ENCODE results near the gene HMGN5.

HMGN5 gene

DNA sequence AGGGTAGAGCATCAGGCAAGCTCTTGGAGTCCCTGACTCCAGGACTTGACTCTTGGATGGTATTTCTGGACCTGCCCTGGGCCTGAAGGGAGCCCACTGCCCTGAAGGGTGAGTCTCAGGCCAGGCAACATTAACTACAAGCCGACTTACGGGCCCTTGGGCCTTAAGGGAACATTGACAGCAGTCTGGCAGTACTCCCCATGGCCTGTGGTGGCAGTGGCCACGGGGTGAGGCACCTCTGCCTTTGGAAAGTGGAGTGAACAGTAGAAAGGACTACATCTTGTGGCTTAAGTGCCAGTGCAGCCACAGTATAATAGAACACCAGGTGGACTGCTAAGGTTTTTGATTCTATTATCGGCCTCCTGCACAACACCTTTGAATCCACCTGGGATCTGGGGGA, 36.5 kb upstream of the HMGN5 start:
- DNase-seq (ENCODE audit: low read depth in 1 of 2, low spot score in 1 of 2) = no peak
- H3K4me3 ChIP-seq (replicated peaks; ENCODE audit: insufficient read depth, low read length) = no peak overlapping the region
- H3K27ac ChIP-seq (replicated peaks) = no peak overlapping the region
- H3K27me3 ChIP-seq (ENCODE audit: insufficient read depth, poor library complexity, severe bottlenecking) = no peaks in the 10 kb centered on the region
- TF ChIP-seq GABPA (IDR thresholded peaks at IDR 0.05; ENCODE audit: low read depth) (no peak), SPI1 (IDR thresholded peaks at IDR 0.05; ENCODE audit: borderline replicate concordance, low read depth) (no peak), POLR2AphosphoS5 (IDR thresholded peaks at IDR 0.05; ENCODE audit: low read depth) (no peak)
- TF ChIP-seq, protein P1, sequence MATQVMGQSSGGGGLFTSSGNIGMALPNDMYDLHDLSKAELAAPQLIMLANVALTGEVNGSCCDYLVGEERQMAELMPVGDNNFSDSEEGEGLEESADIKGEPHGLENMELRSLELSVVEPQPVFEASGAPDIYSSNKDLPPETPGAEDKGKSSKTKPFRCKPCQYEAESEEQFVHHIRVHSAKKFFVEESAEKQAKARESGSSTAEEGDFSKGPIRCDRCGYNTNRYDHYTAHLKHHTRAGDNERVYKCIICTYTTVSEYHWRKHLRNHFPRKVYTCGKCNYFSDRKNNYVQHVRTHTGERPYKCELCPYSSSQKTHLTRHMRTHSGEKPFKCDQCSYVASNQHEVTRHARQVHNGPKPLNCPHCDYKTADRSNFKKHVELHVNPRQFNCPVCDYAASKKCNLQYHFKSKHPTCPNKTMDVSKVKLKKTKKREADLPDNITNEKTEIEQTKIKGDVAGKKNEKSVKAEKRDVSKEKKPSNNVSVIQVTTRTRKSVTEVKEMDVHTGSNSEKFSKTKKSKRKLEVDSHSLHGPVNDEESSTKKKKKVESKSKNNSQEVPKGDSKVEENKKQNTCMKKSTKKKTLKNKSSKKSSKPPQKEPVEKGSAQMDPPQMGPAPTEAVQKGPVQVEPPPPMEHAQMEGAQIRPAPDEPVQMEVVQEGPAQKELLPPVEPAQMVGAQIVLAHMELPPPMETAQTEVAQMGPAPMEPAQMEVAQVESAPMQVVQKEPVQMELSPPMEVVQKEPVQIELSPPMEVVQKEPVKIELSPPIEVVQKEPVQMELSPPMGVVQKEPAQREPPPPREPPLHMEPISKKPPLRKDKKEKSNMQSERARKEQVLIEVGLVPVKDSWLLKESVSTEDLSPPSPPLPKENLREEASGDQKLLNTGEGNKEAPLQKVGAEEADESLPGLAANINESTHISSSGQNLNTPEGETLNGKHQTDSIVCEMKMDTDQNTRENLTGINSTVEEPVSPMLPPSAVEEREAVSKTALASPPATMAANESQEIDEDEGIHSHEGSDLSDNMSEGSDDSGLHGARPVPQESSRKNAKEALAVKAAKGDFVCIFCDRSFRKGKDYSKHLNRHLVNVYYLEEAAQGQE (IDR thresholded peaks at IDR 0.05; ENCODE audit: insufficient replicate concordance, low read depth) = no peak
- TF ChIP-seq, protein P2, sequence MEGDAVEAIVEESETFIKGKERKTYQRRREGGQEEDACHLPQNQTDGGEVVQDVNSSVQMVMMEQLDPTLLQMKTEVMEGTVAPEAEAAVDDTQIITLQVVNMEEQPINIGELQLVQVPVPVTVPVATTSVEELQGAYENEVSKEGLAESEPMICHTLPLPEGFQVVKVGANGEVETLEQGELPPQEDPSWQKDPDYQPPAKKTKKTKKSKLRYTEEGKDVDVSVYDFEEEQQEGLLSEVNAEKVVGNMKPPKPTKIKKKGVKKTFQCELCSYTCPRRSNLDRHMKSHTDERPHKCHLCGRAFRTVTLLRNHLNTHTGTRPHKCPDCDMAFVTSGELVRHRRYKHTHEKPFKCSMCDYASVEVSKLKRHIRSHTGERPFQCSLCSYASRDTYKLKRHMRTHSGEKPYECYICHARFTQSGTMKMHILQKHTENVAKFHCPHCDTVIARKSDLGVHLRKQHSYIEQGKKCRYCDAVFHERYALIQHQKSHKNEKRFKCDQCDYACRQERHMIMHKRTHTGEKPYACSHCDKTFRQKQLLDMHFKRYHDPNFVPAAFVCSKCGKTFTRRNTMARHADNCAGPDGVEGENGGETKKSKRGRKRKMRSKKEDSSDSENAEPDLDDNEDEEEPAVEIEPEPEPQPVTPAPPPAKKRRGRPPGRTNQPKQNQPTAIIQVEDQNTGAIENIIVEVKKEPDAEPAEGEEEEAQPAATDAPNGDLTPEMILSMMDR (IDR thresholded peaks at IDR 0.05; ENCODE audit: insufficient read depth, low read length) = no peak

DNA sequence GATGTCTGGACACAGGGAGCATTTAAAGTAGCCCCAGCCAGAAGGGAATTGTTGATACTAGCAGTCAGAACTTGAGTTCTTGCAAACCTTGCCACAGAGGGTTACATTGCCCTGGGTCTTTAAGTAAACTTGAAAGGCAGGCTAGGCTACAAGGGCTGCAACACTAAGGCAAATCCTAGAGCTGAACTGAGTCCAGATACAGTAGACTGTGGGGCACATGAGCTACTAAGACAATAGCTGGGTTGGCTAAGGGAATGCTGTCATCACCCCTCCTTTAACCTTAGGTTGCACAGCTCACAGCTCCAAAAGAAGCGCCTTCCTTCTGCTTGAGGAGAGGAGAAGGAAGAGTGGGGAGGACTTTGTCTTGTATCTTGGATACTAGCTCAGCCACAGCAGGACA, 35.8 kb upstream of the HMGN5 start:
- H3K4me3 ChIP-seq (replicated peaks; ENCODE audit: insufficient read depth, low read length) = no peak overlapping the region
- no peak overlapping the region for H3K27ac ChIP-seq (replicated peaks)
- H3K27me3 ChIP-seq (ENCODE audit: insufficient read depth, poor library complexity, severe bottlenecking) = no peaks in the 10 kb centered on the region
- no peak for DNase-seq (ENCODE audit: low read depth in 1 of 2, low spot score in 1 of 2)
- no peak for TF ChIP-seq GABPA (IDR thresholded peaks at IDR 0.05; ENCODE audit: low read depth)
- no peak for TF ChIP-seq SPI1 (IDR thresholded peaks at IDR 0.05; ENCODE audit: borderline replicate concordance, low read depth)
- TF ChIP-seq, protein P1 (IDR thresholded peaks at IDR 0.05; ENCODE audit: insufficient replicate concordance, low read depth) = no peak
- TF ChIP-seq, protein P2 (IDR thresholded peaks at IDR 0.05; ENCODE audit: insufficient read depth, low read length) = no peak
- no peak for TF ChIP-seq POLR2AphosphoS5 (IDR thresholded peaks at IDR 0.05; ENCODE audit: low read depth)

DNA sequence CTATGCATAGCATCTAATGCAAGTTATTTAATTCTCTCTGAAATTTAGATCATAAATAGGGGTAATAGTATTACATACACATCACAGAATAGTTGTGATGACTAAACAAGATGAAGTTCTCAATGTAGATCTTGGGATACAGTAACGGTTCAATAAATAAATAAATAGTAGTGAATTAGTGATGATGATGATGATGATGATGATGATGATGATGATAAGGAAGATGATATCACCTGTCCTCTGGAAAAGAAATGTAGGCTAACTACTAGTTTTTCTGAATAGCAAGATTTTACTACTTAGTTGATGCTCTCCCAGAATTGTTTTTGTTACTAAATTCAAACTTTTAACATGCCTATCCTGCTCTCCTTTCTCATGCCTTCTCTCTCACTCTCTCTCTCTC, 30.5 kb upstream of the HMGN5 start:
- Histone ChIP-seq H3K4me3 (replicated peaks; ENCODE audit: insufficient read depth, low read length) (no peak overlapping the region), H3K27me3 (ENCODE audit: insufficient read depth, poor library complexity, severe bottlenecking) (no peaks in the 10 kb centered on the region), H3K27ac (replicated peaks) (no peak overlapping the region)
- TF ChIP-seq, protein P1 (IDR thresholded peaks at IDR 0.05; ENCODE audit: insufficient replicate concordance, low read depth) = no peak
- TF ChIP-seq GABPA (IDR thresholded peaks at IDR 0.05; ENCODE audit: low read depth) = no peak
- TF ChIP-seq, protein P2 (IDR thresholded peaks at IDR 0.05; ENCODE audit: insufficient read depth, low read length) = no peak
- no peak for TF ChIP-seq SPI1 (IDR thresholded peaks at IDR 0.05; ENCODE audit: borderline replicate concordance, low read depth)
- no peak for TF ChIP-seq POLR2AphosphoS5 (IDR thresholded peaks at IDR 0.05; ENCODE audit: low read depth)
- DNase-seq (ENCODE audit: low read depth in 1 of 2, low spot score in 1 of 2) = no peak
